HG02981 (cell line): Measurements from ENCODE around the gene KLK12.

Experiments used
- ATAC-seq: cut with Tn5 transposase; IDR thresholded peaks from one replicate; pipeline ENCODE4 v1.9.1; 2021; ENCODE audit warnings: mild to moderate bottlenecking, moderate library complexity; ENCODE audit not compliant: unreplicated experiment

The KLK12 gene, protein sequence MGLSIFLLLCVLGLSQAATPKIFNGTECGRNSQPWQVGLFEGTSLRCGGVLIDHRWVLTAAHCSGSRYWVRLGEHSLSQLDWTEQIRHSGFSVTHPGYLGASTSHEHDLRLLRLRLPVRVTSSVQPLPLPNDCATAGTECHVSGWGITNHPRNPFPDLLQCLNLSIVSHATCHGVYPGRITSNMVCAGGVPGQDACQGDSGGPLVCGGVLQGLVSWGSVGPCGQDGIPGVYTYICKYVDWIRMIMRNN

DNA sequence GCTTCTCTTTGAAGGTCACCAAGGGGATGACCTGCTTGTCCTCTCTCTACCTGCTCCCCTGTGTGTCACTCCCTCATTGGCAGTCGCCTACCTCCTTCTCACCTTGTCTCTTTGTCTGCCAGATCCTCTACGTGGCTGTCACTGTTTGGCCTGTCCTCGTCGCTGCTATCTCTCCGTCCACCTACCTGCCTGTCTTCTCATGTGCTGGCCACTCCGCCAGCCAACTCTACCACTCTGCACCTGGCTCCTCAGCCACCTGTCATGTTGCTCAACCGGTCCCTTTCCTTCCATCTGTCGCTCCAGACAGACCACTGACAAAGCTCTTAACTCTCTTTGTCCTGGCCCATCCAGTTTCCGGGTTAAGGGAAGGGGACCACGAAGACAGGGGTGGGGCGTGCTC is at the start of gene KLK12:
Gene KLK12 (minus strand): TSS at position 299 of the 400 bp plus-strand sequence. CDS start 381 bp downstream, outside the sequence.
- ATAC-seq: no peak

DNA sequence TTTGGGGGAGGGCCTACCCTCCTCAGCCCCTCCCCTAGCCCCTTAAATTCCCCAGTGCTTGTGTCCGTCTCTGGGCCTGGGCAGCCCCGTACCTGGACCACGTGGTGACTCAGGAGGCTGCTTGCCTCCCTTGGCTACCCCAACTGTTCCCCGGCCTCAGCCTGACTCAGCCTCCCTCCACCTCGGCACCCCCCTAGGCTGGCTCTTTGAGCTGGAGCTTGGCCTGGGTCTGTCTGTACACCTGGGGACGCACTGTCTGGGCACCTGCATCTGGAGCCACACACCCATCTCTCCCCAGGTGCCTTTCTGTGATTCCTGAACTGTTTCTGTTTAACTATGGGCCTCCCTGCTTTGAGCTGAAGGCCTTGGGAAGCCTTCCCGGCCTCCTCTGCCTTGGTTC is 49.7 kb upstream of the KLK12 start:
- no peak for ATAC-seq

DNA sequence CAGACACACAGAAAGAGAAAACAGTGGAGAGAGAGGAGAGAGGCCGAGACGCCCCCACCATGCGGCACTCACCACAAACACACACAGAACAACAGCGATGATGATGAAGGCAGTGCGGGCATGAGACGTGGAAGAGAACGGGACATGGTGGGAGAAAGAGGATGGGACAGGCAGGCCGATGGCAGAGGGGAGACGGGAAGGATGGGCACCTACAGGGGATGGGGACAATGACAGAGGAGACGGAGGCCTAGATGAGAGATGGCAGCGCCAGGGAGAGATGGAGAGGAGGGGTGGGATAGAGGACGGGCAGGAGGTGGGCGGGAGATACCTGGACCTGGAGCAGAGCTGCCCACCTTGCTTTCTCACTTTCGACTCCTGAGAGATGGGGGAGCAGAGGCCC is 49.0 kb upstream of the KLK12 start:
- no peak for ATAC-seq

DNA sequence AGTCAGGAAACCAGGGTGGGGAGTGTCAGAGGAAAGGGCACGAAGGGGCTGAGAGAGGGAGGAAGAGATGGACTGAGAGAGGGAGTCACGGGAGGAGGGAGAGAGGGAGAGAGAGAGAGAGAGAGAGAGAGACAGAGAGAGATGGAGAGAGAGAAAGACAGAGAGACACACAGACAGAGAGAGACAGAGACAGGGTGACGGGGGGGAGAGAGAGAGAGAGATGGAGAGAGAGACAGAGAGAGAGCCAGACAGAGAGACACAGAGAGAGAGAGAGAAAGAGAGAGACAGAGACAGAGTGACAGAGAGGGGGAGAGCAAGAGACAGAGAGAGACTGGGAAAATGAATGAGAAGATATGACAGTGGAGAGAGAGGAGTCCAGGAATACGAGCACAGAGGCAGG is 48.4 kb upstream of the KLK12 start:
- ATAC-seq: no peak

DNA sequence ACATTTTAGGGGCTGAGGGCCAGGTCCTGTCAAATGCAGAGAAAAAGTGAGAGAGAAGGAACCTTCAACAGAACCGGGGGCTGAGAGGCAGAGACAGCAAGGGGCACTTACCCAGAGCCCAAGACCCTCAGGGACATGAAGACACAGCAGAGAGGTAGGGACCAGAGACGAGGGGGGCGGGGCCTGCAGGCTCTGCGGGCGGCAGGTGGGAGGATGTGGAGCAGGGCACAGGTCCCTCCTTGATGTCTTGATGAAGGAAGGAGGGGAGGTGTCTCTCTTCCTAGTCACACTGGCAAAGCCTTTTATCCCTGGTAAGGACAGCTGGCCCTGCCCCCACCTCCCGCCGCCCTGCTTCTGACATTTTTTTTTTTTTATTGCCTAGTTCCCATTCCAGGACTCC is 47.8 kb upstream of the KLK12 start, which contains the start of gene KLK14:
Gene KLK14 (minus strand): TSS at position 277 of the 400 bp plus-strand sequence. CDS start 273 bp downstream, at position 4.
- ATAC-seq: no peak

DNA sequence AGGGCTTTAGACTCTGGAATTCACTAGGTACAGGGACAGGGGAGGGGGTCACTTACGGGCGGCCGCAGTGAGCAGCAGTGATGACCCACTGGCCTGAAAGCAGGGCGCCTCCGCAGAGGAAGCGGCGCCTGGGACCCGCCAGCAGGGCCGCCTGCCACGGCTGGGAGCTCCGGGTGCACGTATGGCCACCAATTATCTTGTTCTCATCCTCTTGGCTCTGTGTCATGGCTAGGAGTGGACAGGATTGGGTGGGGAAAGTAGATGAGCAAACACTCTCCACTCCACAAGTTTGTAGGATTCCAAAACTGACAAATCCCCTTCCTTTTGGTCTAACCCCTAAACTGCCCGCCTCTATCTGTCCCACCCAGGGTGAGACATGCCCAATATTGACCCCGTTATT is 46.7 kb upstream of the KLK12 start:
- ATAC-seq: no peak

DNA sequence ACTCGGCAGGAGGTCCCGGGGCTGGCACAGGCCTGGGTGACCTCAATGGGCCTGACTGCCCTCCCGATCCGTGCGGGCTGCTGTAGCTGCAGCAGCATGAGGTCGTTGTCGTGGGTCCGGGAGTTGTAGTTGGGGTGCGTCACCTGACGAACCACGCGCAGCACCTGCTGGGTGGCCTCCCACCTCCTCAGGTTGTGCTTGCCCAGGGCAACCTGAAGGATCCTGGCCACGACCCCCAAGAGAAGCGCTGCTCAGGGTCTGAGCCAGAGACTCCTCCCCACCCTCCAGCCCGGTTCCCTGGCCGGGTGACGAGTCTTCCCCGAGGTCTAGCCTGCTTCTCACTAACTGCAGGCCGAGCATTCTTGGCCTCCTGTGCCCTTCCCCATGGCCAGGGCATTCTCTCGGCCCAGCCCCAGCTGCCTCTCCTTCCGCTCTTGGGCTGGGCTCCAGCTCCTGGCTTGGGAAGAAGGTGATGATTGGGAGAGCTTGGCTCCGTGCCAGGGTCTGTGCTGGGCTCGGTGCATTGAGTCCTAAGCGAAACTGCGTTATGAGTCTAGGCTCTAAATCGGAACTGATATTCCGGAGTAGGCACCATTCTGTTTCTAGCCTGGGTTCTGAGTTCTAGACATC is 44.8 kb upstream of the KLK12 start:
- no peak for ATAC-seq

DNA sequence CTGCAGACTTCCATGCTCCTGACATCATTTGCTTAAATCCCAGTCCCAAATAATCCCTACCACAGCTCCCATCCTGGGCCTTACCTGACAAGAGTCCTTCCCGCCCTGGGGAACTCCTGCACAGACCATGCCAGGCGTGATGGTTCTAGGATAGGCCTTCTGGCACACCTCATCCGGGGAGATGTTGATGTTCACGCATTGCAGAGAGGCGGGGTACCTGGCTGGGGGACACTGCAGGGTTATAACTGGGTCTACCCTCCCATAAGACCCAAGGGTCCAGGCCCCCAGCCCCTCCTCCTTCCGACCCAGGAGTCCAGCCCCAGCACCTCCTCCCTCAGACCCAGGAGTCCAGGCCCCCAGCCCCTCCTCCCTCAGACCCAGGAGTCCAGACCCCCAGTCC is 43.9 kb upstream of the KLK12 start:
- no peak for ATAC-seq

DNA sequence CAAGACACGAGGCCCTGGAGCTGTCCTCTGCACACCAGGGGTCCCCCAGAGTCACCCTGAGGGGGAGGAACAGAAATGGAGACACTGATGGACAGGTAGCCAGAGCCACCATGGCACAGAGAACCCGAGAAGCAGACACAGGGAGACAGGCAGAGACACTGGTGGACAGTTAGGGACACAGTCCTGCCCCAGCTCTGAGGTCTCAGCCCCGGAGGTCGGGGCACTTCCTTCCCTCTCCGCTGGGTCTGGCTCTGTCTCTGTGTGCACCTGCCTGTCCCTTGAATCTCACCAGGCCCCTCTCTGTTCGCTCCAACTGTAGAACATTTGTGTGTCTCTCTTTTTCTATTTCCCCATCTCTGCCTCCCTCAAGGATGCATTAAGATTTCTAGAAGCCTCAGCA is 43.3 kb upstream of the KLK12 start:
- ATAC-seq: no peak

DNA sequence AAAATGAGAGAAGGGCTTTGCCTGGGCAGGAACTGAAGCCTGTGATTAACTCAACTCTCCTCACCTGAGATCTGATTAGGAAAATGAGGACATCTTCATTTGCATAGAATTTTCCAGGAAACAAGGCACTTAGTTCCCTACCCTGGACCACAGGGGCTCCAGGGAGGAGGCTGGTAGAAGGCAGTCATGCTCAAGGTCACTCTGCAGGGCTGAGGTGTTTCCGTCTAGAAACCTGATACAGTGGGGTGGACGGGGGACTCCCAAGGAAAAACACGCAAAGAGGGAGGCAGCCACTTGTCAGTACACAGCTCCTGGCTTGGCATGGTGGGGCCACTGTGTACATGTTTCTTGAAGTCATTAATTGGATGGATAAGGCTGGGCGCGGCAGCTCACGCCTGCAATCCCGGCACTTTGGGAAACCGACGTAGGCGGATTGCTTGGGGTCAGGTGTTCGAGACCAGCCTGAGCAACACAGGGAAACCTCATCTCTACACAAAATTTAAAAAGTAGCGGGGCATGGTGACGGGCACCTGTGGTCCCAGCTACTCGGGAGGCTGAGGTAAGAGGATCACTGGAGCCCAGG is 41.9 kb upstream of the KLK12 start:
- no peak for ATAC-seq

DNA sequence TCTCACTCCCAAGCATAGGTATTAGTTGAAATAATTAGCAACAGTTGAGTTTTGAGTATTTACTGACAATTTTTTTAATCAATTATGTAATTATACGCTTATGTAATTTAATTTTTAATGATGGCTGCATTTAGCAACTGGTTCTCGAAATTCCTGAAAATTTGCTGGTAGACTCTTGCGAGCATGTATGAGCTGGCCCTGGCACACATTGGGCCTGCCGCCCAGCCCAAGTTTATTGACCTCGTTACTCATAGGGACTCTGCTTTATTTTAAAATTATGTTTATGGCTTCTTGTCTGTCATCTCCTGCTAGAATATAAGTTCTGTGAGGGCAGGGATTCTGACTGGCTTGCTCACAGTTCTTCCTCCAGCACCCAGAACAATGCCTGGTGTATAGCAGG is 41.2 kb upstream of the KLK12 start:
- no peak for ATAC-seq

DNA sequence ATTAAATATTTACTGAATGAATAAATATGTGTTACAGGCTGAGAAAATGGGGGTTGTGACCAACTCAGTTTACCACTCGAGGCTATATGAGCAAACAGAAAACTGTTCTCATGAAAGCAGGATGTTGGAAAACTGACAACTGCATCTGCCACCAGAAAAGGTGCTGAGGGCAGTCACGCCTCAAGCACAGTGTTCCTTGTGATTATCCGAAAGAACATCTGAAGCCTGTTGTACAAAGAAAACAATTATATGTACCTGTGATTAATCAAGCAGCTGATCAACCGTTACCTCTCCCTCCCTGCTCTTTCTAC is 36.2 kb upstream of the KLK12 start:
- ATAC-seq: no peak

DNA sequence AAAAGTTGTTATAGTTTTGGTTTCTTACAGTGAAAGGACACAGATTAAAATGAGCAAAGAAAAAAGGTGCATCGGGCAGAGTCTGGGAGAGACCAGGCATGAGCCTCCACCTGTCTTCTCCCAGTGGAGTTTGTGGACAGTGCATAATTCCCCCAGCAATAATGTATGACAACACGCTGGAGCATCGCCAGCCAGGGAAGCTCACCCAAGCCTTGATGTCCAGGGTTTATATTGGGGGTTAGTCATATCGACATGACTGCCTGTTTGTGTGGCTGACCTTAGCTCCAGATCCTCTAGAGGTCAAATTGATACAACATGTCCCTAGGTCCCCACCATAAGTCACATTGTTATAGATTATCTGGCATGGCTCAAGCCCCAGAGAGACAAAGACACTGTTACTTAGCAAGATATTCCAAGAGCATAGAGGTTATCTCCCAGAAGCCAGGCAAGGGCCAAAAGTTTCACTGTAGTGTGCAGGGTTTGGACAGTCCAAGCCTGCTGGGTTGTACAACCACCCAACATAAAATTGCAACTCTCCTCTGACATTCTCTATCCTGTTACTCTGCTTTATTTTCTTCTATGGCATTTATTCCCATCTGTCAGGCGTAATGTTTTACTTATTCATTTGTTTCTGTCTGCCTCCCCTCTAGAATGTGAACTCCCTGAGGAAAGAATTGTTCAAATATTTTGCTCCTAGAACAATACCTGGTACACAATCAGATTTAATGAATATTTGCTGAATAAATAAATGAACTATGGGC is 35.7 kb upstream of the KLK12 start:
- ATAC-seq: no peak

DNA sequence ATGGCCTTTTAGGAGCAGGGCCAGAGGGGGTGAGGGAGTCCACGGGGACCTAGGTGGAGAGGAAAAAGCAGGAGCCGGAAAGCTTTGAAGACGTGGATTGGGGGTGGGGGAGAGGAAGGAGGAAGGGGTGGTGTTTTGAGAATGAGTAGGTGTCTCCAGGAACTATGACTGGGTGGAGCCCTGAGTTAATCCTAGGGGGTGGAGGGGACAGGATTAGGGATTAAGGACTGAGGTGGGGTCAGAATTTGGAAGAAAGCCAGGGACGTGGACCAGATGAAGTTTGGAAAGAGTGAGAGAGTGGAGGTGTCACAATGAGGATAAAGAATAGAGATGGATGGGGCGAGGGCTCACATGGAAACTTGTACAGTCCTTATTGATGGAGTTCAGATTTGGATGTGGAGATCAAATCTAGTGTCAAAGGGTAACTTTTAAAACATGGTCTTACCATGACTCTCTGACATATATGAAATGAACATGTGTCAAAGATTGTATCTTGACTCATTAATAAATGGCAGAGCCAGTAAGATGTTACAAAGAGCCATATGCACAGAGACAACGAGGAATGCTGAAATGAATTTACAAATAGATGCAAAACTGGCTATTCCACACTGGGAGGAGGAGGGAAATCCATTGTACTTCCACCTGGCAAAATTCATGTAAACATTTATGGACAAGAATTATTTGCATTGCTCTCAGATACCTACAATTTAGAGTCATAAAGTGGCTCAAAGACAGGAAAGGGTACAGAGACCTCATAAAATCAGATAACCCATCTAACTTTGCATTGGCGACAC is 31.8 kb upstream of the KLK12 start:
- ATAC-seq: no peak

DNA sequence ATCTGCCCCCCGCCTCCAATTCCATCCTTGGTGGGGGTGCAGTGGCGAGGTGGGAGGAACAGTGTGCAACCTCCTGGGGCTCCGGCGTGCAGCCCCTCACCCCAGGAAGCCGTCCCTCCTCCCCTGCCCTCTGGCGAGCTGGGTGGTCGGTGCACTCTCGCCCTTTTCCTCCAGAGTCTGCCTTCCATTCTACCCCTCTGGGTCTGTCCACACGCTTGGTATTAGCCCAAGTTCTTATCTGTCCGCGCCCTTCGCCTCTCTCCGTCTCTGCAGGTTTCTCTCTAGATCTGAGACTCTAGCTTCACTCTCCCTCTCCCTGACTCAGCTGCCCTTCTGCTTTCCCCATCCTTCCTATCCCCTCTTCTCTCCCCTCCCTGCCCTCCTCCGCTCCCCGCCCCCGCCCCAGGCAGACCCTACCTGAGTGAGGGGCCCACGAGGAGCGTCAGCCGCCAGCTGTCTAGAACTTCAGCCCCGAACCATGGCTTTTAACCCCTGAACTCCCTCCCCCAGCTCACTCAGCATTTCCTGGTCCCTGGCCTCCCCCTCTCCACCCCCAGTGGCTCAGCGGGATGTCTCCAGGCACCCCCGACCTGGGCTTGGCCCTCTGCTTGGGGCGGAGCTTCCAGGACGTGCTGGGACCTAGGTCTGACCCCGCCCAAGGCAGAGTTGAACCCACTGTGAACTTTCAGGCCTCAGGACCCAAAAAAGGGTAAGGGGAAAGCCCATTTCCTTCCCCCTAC is 30.6 kb upstream of the KLK12 start:
- ATAC-seq: no peak

DNA sequence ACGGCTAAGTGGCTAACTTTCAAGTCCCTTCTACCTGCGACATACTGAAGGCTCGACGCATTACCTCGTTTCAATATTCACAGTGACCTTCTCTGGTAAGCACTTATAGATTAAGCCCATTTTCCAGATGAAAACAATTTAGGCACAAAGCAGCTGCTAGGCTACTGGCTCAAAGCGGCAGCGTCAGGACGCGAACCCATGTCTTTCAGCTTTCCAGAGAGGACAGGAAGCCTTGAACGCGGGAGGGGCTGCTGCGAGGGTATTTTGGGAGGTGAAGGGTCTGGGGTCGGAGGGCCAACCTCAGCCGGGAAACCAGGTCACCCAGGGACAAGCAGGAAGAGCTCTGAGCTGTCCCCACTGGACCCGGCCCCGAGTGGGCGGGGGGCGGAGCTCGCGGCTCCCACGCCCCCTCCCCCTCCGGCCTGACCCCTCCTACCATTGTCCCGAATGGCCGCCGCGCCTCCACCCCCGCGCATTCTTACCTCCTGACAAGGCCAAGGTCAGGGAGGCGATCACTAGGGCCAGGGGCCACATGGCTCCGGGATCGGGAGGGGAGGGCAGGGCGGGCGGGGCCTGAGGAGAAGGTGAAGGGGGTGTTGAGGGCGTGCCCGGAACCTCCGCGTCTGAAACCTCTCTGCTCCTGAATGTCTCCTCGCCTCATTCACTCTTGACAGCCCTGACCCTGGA is 29.9 kb upstream of the KLK12 start, which contains the start of gene KLK13:
Gene KLK13 (minus strand): TSS at position 559 of the 687 bp plus-strand sequence. CDS start 25 bp downstream, at position 534.
- no peak for ATAC-seq

DNA sequence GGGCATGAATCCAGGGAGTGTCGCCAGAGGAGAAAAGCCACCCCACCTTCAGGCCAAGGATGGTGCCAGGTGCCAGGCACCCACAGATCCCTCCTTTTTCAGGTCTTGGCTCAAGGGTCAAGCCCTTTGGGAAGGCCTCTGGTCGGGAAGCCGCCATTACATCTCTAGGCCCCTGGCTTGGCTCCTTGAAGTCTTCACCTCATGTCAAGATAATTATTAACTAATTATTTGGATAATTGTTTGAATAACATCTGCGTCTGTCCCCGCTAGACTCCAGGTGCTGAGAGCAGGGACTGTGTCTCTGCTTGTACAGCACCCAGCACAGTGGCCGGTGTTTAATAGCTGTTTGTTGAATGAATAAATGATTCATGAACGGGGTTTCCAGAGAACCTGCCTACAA is 28.9 kb upstream of the KLK12 start:
- no peak for ATAC-seq

DNA sequence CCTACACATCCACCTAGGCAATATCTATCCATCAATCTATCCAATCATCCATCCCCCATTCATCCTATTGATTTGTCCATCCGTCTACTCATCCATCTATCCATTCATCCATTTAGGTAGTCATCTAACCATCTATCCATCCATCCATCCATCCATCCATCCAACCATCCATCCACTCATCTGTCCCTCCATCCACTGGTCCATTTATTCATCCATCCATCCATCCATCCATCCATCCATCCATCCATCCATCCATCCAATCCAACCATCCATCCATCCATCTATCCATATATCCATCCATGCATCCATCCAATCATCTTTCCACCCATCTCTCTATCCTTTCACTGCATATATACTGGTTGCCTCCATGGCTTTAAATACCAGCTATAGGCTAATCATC is 26.2 kb upstream of the KLK12 start:
- ATAC-seq: no peak

DNA sequence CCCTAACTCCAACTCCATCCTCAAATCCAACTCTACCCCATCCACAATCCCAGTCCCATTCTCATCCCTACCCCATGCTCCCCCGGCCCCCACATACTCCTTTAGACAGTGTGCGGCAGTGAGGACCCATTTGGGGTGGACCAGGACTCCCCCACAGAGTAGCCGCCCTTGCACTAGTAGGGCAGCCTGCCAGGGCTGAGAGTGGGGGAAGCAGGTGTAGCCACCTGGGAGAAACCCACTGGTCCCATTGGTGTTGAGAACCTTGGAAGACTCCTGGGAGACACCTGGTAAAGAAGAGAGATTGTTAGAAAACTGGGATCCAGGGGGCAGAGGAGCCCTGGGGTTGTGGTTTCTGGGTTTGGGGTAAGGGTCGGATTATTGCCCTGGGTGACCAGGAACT is 25.5 kb upstream of the KLK12 start:
- ATAC-seq: no peak

DNA sequence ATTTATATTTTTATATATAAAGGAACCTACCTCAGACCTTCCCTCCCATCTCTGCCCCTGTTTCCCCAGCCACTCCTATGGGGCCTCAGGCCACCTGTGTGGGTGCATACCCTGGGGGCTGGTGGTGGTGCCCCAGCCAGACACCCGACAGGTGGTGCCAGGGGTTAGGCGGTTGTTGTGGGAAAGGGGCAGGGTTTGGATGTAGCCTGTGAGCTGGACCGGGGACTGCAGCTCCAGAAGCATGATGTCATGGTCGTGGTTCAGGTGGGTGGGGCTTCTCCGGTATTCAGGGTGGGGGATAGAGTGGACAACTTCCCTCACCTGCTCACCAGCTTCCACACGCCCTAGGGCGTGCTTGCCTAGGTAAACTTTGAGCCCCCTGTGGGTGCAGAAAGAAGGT is 24.9 kb upstream of the KLK12 start:
- ATAC-seq: no peak
